ENCODE data around the gene ATP5PO.
"Not testable (repeated sequence)": the region's sequence is repeated elsewhere in the genome, so short reads cannot be mapped to it uniquely, and the experiment has no call there.

ATP5PO gene

DNA sequence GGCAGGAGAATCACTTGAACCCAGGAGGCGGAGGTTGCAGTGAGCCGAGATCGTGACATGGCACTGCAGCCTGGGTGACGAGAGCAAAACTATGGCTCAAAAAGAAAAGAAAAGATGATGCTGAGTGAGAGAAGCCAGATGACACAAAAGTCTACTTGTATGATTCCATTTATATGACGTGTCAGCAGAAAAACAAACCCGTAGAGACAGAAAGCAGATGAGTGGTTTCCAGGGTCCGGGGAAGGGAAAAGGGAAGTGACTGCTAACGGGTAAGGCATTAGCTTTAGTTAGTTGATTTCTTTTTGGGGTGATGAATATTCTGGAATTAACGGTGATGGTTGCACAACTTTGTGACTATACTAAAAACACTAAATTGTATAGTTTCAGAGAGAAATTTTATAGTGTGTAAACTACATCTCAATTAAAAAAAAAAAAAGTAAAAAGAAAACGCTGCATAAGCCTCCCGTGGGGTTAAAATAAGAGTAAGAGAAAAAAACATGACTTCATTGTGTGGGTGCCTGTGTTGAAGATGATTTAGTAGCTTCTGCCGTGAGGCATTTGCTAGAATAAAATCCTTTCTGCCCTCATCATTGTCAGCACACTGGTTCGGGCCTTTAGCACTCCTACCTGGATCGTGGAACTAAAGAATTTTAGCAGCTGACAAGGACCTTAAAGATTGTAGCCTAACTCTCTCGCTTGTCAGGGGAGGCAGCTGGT, 24.7 kb upstream of the ATP5PO start:
- no peak for DNase-seq (ENCODE audit: low read depth)

DNA sequence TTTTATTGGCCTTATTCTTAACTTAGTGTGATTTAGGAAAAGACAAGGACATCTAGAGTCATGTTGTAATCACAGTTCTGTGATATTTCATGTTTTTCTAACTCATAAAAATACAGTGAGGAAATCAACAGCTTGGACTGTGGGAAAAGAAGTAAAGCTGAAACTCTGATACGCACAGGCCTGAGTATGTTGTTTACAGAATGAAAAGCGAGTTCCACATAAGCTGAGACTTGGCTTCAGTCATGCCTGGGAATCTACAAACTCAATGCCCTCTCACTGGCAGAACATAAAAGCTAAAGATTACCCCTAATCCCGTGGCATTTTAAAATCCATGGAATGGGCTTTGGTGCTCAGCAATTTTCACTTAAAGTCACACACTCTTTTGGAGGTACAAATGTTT, 23.6 kb upstream of the ATP5PO start:
- DNase-seq (ENCODE audit: low read depth) = no peak

DNA sequence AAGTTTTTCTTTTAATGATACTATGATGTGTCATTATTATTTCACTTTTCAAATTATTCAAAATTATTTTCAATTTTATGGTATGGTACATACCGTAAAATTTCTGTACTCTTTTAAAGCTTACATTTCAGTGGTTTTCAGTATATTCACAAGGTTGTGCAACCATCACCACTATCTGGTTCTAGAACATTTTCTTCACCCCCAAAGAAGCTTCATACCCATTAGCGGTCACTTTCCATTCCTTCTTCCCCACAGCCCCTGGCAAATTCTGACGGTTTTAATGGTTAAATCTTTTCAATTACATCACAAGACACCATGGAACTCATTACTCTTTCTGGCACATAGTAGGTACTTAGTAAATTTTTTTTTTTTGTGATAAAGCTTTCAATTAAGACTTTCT, 22.8 kb upstream of the ATP5PO start:
- DNase-seq (ENCODE audit: low read depth) = no peak

DNA sequence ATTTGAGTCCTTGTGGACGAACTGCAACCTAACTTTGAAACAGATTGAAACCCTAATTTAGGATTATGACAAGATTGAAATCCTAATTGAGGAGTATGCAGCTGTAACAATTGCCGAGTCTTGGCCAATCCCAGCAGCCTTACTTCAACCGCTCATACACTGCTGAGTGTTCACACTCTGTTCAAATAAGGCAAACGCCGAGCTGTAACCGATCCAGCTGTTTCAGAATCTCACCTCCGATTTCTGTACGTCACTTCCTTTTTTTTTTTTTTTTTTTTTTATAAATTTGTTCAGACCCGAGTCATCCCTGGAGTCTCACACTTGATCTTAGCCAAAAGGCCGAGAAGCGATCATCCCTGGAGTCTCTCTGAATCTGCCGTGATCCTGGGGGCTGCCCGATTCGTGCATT, 22.3 kb upstream of the ATP5PO start:
- DNase-seq (ENCODE audit: low read depth) = no peak

DNA sequence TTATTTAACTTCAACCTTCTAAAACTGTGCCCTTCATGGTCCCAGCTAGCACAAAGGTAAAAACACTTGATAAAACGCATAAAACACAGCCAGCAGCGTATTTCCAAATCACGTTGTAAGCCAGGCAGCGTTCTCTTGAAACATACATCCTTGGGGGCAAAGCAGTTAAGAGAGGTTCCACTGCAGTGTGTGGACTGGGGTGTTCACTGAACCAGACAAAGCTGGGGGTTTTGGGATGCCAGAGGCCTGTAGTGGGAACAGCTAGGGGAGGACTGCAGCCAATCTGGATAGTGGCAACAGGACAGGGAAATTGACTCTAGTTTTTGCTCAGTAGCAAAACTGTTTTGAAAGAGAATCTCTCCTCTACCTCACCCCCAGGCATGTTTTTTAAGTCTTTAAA, 21.5 kb upstream of the ATP5PO start:
- no peak for DNase-seq (ENCODE audit: low read depth)

DNA sequence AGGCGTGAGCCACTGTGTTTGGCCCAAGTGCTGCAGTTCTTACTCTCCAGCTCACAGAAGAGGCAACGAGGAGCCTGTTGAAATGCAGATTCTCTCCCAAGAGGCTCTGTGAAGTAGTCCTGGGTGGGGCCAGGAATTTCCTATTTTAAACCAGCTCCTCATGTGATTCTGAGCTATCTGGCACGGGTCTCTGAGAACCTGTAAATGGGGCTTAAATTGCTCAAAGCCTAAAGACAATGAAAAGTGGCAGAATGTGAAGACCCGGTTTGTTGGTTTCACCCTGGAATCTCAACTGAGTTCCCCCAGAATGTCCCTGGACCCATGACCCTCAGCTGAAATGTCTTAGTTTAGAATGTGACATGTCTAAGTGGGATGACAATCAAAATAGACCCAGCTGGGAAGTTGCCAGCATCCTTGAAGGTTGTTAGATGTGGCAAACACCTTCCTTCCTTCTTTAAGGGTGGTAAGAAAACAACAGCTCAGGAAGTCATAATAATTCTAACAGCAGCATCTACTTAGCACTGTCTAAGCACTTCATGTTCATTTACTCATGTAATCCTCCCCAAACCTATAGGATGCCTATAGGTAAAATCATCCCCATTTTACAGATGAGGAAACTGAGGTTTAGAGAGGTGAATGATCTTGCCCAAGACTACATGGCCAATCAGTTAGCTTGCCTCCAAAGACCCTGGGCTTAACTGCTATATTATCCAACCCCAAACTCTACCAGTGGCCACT, 20.9 kb upstream of the ATP5PO start:
- no peak for DNase-seq (ENCODE audit: low read depth)

DNA sequence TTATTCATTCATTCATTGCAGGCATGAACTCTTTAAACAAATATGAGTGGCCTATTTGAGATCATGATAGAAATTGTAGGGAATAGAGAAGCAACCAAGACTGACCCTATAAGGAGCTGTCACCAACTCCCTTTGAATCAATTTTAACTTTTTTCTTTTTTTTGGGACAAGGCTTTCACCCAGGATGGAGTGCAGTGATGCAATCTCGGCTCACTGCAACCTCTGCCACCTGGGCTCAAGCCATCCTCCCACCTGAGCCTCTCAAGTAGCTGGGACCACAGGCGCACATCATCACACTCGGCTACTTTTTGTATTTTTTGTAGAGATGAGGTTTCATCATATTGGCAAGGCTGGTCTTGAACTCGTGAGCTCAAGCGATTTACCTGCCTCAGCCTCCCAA, 17.1 kb upstream of the ATP5PO start:
- no peak for DNase-seq (ENCODE audit: low read depth)

DNA sequence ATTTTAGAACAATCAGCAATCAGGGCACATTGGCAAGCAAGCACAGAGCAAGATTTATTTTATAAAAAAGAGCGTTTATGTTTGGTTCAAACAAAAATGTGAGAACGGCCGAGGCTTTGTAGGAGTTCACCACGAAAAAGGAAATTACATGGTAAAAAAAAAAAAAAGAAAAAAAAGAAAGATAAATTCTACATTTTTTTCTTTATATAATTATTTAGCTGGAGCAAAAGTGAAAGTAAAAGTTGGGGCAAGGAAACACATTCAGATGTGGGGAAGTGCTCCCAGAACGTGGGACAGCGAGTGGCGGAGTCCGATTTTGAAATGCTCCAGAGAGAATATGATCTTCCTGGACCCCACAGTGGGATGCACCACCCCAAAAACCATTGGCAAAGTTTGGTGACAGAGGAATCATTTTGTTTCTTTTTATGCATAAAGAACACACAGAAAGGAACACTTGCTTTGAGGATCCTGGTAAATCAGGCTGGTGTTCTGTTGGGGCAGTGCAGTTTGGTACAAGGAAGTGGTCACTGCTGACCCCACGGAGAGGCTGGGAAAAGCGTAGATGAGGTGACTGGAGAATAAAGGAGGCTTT, 16.3 kb upstream of the ATP5PO start:
- DNase-seq (ENCODE audit: low read depth) = no peak

DNA sequence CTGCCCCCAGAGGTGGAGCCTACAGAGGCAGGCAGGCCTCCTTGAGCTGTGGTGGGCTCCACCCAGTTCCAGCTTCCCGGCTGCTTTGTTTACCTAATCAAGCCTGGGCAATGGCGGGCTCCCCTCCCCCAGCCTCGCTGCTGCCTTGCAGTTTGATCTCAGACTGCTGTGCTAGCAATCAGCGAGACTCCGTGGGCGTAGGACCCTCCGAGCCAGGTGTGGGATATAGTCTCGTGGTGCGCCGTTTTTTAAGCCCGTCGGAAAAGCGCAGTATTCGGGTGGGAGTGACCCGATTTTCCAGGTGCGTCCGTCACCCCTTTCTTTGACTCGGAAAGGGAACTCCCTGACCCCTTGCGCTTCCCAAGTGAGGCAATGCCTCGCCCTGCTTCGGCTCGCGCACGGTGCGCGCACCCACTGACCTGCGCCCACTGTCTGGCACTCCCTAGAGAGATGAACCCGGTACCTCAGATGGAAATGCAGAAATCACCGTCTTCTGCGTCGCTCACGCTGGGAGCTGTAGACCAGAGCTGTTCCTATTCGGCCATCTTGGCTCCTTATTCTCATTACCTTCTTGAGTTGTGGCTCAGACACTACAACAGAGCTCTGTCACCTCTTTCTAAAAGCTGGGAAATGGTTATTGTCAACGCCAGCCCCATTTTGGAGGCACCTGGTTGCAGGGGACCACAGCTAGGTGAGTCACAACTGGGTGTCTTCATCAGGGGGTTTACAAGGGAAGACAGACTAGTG, 15.6 kb upstream of the ATP5PO start:
- DNase-seq (ENCODE audit: low read depth) = not testable (repeated sequence)

DNA sequence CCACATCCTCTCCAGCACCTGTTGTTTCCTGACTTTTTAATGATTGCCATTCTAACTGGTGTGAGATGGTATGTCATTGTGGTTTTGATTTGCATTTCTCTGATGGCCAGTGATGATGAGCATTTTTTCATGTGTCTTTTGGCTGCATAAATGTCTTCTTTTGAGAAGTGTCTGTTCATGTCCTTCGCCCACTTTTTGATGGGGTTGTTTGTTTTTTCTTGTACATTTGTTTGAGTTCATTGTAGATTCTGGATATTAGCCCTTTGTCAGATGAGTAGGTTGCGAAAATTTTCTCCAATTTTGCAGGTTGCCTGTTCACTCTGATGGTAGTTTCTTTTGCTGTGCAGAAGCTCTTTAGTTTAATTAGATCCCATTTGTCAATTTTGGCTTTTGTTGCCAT, 10.6 kb upstream of the ATP5PO start:
- DNase-seq (ENCODE audit: low read depth) = not testable (repeated sequence)

DNA sequence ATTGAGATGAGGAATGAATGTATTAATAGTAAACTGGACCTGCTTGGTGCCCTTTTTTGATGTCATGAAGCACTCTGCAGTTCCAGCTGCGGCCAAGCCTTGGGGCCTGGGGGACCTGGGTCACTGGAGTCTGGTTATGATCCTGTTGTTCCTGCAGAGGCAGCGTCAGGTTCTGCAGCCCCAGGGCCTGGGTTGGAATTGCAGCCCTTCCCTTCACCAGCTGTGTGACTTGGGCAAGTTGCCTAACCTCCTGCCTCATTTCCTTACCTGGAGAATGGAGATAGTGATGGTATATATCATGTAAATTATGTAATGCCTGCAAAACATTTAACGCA, 9.1 kb upstream of the ATP5PO start:
- DNase-seq (ENCODE audit: low read depth) = no peak

DNA sequence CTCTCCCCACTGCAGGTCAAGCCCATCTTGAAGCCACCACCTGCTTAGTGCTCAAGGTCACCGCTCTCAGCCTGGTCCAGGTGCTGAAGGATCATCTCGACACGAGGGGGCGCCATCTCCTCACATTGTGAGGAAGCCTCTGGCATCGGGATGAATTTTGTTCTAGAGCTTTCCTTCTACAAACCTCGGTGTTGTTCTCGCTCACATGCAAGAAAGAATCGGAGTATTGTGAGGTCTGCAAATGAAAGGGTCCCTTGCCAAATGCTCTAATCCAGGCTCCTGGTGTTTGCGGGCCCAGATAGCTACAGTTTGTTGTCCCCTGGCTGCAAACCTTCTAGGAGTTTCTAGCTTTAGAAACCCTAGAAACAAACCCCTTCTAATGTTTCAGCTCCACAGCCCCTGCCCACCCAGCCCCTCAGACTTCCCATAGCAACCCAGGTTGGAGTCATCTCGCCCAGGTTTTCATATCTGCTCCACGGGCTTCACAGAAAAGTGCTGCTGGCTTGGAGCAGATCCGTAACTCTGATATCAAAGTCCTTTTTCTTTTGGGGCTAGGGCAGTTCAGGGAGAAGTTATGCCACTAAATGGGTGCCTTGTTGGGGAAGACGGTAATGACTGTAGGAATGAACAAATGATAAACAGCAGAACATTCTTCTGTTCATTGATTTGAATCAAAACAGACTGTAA, 8.6 kb upstream of the ATP5PO start:
- DNase-seq (ENCODE audit: low read depth) = peak; percentile 80

DNA sequence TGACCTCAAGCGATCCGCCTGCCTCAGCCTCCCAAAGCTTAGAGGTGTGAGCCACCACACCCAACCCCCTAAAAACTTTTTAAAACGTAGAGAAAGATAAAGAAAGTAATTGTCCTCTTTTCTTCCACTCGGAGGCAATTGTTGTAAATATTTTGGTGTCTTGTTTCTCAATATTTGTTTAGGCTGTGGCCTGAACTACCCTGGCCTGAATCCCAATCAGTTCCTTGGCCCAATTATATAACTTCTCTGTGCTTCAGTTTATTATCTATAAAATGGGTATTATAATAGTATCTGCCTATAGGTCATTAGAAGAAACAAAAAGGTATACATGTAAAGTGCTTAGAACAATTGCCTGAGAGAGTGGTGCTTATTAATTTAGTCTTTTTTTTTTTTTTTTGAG, 1.8 kb upstream of the ATP5PO start:
- no peak for DNase-seq (ENCODE audit: low read depth)

DNA sequence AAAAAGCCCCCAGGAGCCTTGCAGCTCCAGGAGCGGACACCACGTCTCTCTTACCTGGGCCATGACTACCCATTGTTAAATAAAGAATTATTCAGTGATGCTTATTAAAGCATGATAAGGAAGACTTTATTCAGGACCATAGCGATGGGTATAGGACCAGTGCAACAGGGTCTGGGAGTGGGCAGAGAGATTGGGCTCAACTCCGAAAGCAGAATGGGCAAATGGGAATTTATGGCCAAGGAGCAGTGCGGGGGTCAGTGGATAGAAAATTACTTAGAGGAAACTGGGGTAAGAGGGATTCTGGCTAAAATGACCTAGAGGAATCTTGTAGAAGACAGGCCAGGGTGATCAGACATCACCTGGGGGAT, 580 bp upstream of the ATP5PO start:
- DNase-seq (ENCODE audit: low read depth) = no peak

DNA sequence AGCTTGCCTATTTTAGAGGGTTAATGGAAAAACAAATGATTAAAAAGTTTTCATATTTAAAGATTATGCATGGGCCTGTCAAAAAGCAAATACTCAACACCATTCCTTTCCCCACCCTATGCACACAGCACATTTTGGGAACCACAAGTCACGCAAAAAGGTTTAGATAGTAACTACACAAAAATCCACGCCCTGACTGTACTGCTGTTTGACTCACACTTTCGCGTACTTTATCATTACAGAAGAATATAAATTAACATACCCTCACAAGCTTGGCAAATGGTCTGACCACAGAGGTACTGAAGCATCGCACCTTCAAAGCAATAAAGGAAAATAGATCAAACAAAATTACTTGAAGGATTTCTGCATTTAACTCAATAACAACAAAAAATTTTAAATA, 1.4 kb downstream of the ATP5PO start:
- DNase-seq (ENCODE audit: low read depth) = no peak

DNA sequence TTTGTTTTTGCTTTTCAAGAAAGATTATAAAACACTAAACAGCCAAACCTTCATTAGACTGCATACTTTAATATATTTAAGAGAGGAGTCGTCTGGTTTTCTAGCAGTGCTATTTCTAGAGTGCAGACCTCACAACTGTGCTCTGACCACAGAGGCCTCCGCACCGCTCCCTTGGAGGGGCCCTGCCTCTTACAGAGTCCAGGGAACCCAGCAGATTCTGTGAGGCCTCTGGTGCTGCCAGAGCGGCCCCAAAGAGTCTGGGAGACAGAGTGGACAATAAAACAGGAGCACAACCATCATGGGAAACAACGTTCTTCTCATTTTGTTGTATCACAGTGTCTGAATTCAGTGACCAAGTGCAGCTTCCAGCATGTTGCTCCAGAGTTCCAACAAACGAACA, 5.8 kb downstream of the ATP5PO start:
- no peak for DNase-seq (ENCODE audit: low read depth)

DNA sequence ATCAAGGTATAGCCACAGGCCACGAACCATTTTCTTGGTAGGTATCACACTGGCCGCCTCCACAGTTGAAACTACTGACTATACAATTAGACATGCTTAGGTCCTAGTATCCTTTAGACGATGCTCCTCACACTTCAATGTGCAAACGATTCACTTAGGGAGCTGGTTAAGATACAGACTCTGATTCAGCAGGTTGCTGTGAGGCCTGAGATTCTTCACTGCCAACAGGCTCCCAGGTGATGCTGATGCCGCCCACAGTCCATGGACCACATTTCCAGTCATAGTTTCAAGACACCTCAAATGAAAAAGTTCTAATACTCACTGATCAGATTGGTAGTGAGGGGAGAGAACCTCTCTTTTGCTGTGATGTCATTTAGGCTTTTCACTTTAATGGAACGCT, 6.8 kb downstream of the ATP5PO start:
- DNase-seq (ENCODE audit: low read depth) = no peak

DNA sequence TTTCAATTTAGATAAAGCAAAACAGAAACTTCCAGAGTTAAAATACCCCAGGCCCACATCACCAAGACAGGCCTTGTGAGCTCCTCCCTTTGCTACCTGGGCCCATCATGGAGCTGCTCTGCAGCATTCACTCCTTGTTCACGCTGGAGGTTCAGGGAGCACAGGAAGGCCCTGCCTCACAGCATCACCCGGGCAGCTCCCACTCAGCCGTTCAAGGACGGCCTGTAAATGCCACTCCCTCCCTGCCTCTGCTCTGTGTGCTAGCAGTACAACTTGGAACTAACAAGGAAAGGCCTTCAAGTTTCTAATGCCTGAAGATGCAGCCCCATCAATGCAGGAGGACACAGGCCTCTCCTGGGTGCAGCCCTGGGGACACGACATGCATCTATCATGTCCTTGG, 11.6 kb downstream of the ATP5PO start:
- no peak for DNase-seq (ENCODE audit: low read depth)

DNA sequence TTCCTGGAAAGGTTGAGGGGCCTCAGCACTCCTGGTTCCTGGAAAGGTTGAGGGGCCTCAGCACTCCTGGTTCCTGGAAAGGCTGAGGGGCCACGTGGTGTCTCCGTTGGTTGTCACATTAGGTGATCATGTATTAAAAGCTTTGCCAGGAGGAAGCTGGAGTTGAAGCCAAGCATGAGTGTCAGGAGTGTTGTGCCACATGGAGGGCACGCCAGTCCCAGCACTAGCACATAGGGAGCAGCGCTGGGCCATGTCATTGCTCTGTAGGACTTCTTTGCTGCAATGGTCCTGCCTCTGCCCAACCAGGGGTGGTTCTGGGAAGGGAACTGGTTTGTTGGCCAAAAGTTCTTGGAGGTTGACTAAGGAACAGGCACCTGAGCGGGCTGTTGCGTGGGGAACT, 13.3 kb downstream of the ATP5PO start:
- no peak for DNase-seq (ENCODE audit: low read depth)

DNA sequence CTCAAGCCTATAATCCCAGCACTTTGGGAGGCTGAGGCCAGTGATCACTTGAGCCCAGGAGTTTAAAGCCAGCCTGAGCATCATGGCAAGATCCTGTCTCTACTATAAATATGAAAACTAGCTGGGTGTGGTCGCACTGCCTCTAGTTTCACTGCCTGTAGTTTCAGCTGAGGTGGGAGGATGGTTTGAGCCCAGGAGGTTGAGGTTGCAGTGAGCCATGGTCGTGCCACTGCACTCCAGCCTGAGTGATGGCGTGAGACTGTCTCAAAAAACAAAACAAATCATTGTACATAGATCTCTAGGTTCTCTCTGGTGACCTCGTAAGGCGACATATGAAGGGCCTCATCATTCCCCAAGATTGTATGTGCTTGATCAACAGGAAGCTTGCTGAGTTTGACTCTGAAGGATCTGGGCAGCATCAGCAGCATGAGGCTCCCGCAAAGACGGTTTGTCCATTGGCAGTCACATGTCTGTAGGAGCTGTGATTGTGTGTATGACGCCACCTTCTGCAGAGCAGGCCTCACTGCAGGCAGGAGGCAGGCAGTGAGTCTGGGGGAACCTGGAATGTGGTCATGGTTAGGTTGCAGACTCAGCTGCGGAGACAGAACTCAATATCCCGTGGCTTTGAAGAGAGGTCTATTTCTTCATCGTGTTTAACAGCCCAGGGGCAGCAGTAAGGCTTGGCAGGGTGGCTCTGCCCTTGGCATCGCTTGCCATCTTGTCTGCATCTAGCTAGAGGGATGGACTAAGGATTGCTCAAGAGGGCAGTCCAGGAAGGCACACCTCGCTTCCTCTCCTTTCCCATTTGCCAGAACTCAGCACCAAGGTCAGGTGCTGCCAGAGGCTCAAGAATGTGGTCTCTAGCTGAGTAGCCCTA, 14.0 kb downstream of the ATP5PO start:
- DNase-seq (ENCODE audit: low read depth) = no peak

DNA sequence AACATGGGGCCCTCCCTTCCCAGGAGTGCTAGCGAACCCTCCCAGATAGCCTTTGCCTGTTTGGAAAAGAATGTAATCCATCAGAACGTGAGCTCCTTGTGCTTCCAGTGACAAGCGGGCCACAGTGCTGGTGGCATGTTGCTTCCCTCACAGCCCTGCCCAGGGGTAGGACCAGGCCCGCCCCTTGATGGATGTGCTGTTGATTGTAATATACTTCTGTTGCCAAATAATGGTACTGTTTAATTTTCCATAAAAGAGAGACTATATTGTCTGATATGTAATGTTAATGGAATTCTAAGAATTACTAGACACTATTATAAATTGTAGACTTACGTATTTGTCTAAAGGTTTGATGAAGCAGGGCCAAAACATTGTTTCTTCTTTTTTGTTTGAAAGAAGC, 16.4 kb downstream of the ATP5PO start:
- no peak for DNase-seq (ENCODE audit: low read depth)
